Common myeloid progenitor, CD34-positive (primary cell): ENCODE results near the gene SHLD2.
"Not testable (repeated sequence)": the region's sequence is repeated elsewhere in the genome, so short reads cannot be mapped to it uniquely, and the experiment has no call there.

ENCODE experiments used
- CTCF ChIA-PET: fragments of 350-600 bp; sonication (Branson Sonifier 250); formaldehyde crosslinking; loops from one replicate; lab custom pipeline; 2021; ENCODE audit warnings: antibody characterized with exemption; lab: Charles Lee
- POLR2A ChIA-PET: fragments of 350-600 bp; sonication (Branson Sonifier 250); formaldehyde crosslinking; loops from one replicate; lab custom pipeline; 2021; ENCODE audit warnings: antibody characterized with exemption; lab: Charles Lee
- DNase-seq, 3 donors: peaks; one replicate each; pipeline versions ENCODE4 v3.0.0 to v3.0.0-alpha.2; 2013
- H3K27ac ChIP-seq, 2 experiments: 1 replicate in 1 of 2; 2 replicates in 1 of 2; pipeline ENCODE4 v1.7.0; 2013; ENCODE audit warnings: inconsistent platforms in 2 of 2, low read length in 2 of 2, mild to moderate bottlenecking in 2 of 2, low read depth in 1 of 2, moderate library complexity in 1 of 2; ENCODE audit not compliant: severe bottlenecking in 2 of 2, insufficient read depth in 1 of 2, poor library complexity in 1 of 2
- H3K27me3 ChIP-seq, 5 experiments: replicated peaks in 2 of 5; 1 replicate in 3 of 5; 2 replicates in 2 of 5; pipeline versions ENCODE4 v1.6.1 to v1.7.0; 2013; ENCODE audit warnings: low read length in 4 of 5, mild to moderate bottlenecking in 2 of 5, moderate library complexity in 2 of 5, inconsistent platforms in 1 of 5; ENCODE audit not compliant: insufficient read depth in 5 of 5, control insufficient read depth in 4 of 5
- H3K36me3 ChIP-seq, 4 experiments: 1 replicate in 2 of 4; 2 replicates in 2 of 4; pipeline versions ENCODE4 v1.6.1 to v1.7.0; 2013; ENCODE audit warnings: low read length in 3 of 4, control low read depth in 1 of 4, mild to moderate bottlenecking in 1 of 4; ENCODE audit not compliant: control insufficient read depth in 4 of 4, insufficient read depth in 4 of 4
- H3K4me1 ChIP-seq, 4 experiments: 1 replicate in 3 of 4; 2 replicates in 1 of 4; pipeline versions ENCODE4 v1.6.1 to v1.7.1; 2013; ENCODE audit warnings: low read length in 3 of 4, mild to moderate bottlenecking in 3 of 4, control low read depth in 1 of 4, inconsistent platforms in 1 of 4, moderate library complexity in 1 of 4; ENCODE audit not compliant: control insufficient read depth in 4 of 4, insufficient read depth in 4 of 4; ENCODE audit errors: control extremely low read depth in 1 of 4
- H3K4me3 ChIP-seq, 7 experiments: 1 replicate in 4 of 7; 2 replicates in 3 of 7; pipeline versions ENCODE4 v1.5.1 to v1.7.0; 2013; ENCODE audit warnings: mild to moderate bottlenecking in 7 of 7, low read length in 6 of 7, moderate library complexity in 6 of 7, inconsistent platforms in 2 of 7, low read depth in 2 of 7, control low read depth in 1 of 7; ENCODE audit not compliant: insufficient read depth in 4 of 7, control insufficient read depth in 1 of 7; ENCODE audit errors: extremely low read depth in 1 of 7
- H3K9me3 ChIP-seq, 5 experiments: 1 replicate in 4 of 5; 2 replicates in 1 of 5; pipeline versions ENCODE4 v1.6.1 to v1.7.1; 2013; ENCODE audit warnings: low read length in 4 of 5, mild to moderate bottlenecking in 2 of 5, inconsistent platforms in 1 of 5, low read depth in 1 of 5, moderate library complexity in 1 of 5; ENCODE audit not compliant: control insufficient read depth in 4 of 5, insufficient read depth in 2 of 5; ENCODE audit errors: control extremely low read depth in 1 of 5
- WGBS: methylation state at CpG from one replicate; pipeline ENCODE4 v1.1.5; 2013; ENCODE audit not compliant: insufficient coverage; 5-methylcytosine and 5-hydroxymethylcytosine counted together

The SHLD2 gene

GRCh38 chr10:87134440-87134839, 39.4 kb downstream of the SHLD2 start:
- no CpG with 5 or more reads among the region's 2 CpGs for WGBS
- H3K27ac ChIP-seq, CTCF ChIA-PET, H3K4me3 ChIP-seq, DNase-seq, H3K27me3 ChIP-seq, H3K4me1 ChIP-seq, H3K36me3 ChIP-seq, POLR2A ChIA-PET, H3K9me3 ChIP-seq: not testable (repeated sequence)

DNA sequence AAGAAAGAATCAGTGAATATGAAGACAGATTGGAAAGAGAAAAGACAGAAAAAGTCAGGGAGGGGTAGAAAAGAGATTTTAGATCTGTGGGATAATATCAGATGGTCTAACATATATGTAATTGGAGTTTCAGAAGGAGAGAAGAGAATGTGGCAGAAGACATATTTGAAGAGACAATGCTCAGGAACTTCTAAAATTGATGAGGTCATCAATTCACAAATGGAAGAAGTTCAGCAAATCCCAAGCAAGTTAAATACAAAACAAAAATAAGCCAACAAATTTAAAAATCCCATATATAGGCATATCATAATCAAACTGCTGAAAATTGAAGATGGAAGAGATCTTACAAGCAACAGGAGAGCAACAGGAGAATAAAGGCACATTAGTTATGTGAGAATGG, 42.5 kb downstream of the SHLD2 start:
- H3K27me3 ChIP-seq, H3K36me3 ChIP-seq, H3K9me3 ChIP-seq, DNase-seq, H3K27ac ChIP-seq, CTCF ChIA-PET, H3K4me3 ChIP-seq, H3K4me1 ChIP-seq, POLR2A ChIA-PET: not testable (repeated sequence)

DNA sequence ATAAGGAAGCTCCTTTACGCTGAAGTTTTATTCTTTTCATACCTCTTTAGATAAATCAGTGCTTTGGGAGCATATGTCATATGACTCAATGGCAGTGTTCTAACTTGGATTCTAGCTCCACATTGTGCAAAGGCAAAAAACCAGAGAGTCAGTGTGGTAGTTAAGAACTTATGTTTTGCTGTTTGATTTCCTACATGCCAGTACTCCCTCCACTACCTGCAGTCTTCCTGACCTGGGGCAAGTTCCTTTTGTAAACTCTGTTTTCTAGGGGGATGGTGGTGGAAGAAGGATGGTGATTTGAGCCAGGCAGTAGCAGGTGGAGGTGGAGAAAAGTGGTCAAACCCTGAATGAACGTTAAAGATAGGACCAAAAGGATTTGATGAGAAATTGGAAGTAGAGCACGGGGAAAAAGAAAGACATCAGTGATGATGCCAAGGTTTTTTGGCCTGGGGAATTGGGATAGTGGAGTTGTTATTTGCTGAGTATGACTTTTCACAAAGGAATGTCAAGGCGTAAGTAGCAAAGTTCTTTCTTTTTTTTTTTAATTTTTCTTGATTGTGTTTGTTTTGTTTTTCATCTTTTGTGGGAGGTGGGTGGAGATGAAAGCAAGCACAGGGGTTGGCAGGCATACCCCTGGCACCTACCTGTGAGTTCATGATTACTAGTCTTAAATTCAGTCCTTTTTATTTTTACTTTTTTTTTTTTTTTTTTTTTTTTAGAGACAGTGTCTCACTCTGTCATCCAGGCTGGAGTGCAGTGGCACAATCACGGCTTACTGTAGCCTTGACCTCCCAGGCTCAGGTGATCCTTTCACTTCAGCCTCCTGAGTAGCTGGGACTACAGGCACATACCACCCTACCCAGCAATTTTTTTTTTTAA, 47.5 kb downstream of the SHLD2 start:
- H3K27me3 ChIP-seq, H3K36me3 ChIP-seq, DNase-seq, POLR2A ChIA-PET, H3K9me3 ChIP-seq, H3K27ac ChIP-seq, CTCF ChIA-PET, H3K4me1 ChIP-seq, H3K4me3 ChIP-seq: not testable (repeated sequence)
- WGBS = 89% methylated on average over 1 of the region's 5 CpGs

- CTCF ChIA-PET, POLR2A ChIA-PET, H3K36me3 ChIP-seq, H3K27ac ChIP-seq, H3K4me1 ChIP-seq, H3K9me3 ChIP-seq, H3K27me3 ChIP-seq, DNase-seq, H3K4me3 ChIP-seq: not testable (repeated sequence)
- WGBS = 100% methylated on average over 2 of the region's 6 CpGs
These were observed 48.1 kb downstream of the SHLD2 start for GRCh38 chr10:87143109-87143418.

- H3K4me1 ChIP-seq, H3K27me3 ChIP-seq, H3K27ac ChIP-seq, H3K4me3 ChIP-seq, POLR2A ChIA-PET, CTCF ChIA-PET, H3K36me3 ChIP-seq, H3K9me3 ChIP-seq, DNase-seq: not testable (repeated sequence)
- WGBS = no CpG with 5 or more reads among the region's 3 CpGs
These were observed 50.6 kb downstream of the SHLD2 start for GRCh38 chr10:87145598-87145997.

GRCh38 chr10:87149020-87149609, 54.1 kb downstream of the SHLD2 start:
- H3K36me3 ChIP-seq, H3K9me3 ChIP-seq, H3K4me1 ChIP-seq, DNase-seq, H3K27me3 ChIP-seq, POLR2A ChIA-PET, H3K27ac ChIP-seq, H3K4me3 ChIP-seq: not testable (repeated sequence)
- no CpG with 5 or more reads among the region's 9 CpGs for WGBS
- CTCF ChIA-PET = interaction anchor here (1.8 kb wide), 1 partner anchor 209 kb away, joined by 5 read pairs; no protein-coding TSS in a partner anchor

GRCh38 chr10:87151516-87151915, 56.5 kb downstream of the SHLD2 start:
- H3K27me3 ChIP-seq, H3K27ac ChIP-seq, POLR2A ChIA-PET, H3K9me3 ChIP-seq, H3K36me3 ChIP-seq, H3K4me1 ChIP-seq, DNase-seq, H3K4me3 ChIP-seq, CTCF ChIA-PET: not testable (repeated sequence)
- WGBS = 94% methylated on average over 2 of the region's 3 CpGs
